ENCODE measurements around the gene SLC29A1. TPM values are rescaled to one million over a fixed set of nuclear protein-coding genes. Genes with fewer than 3 reads are reported as not detected.

Gene SLC29A1
- total and polyA plus RNA-seq, 2 experiments from 2014 or later = 23.3 to 30.8 TPM

DNA sequence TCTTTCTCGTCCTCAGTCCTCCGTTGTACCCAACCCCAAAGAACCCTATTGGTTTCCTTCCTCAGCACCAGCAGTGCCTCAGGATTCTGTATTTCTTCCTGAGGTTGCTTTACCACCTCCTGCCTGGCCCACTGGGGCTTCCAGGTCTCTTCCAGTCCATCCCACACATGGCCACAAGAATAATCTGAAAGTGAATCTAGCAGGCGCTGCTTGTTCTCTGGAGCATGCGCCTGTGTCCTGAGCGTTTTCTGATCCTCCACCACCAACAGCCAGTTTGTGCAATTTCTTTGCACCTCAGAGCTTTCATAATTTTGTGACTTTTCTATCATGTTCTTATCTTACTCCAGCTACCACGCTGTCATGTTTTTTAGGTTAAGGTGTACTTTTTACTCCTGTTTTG, 11.9 kb downstream of the SLC29A1 start:
- H3K9me2 ChIP-seq (replicated peaks; ENCODE audit: insufficient read depth) = no peaks in the 10 kb centered on the region
- H3K27ac ChIP-seq = peak overlapping the region; percentile 65
- no peaks in the 10 kb centered on the region for H3K36me3 ChIP-seq (replicated peaks; ENCODE audit: insufficient read depth, low read depth)
- DNase-seq (ENCODE audit: low spot score) = no peak
- H2AFZ ChIP-seq = no peak overlapping the region
- TF ChIP-seq EZH2 (IDR thresholded peaks at IDR 0.05; ENCODE audit: borderline replicate concordance) (no peak), EZH2phosphoT487 (IDR thresholded peaks at IDR 0.05; ENCODE audit: low read depth, severe bottlenecking, unreplicated experiment) (no peak)
- TF ChIP-seq, protein P1, sequence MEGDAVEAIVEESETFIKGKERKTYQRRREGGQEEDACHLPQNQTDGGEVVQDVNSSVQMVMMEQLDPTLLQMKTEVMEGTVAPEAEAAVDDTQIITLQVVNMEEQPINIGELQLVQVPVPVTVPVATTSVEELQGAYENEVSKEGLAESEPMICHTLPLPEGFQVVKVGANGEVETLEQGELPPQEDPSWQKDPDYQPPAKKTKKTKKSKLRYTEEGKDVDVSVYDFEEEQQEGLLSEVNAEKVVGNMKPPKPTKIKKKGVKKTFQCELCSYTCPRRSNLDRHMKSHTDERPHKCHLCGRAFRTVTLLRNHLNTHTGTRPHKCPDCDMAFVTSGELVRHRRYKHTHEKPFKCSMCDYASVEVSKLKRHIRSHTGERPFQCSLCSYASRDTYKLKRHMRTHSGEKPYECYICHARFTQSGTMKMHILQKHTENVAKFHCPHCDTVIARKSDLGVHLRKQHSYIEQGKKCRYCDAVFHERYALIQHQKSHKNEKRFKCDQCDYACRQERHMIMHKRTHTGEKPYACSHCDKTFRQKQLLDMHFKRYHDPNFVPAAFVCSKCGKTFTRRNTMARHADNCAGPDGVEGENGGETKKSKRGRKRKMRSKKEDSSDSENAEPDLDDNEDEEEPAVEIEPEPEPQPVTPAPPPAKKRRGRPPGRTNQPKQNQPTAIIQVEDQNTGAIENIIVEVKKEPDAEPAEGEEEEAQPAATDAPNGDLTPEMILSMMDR (IDR thresholded peaks at IDR 0.05; ENCODE audit: poor library complexity) = no peak
- H3K27me3 ChIP-seq = no peaks in the 10 kb centered on the region
- H3K79me2 ChIP-seq = no peaks in the 10 kb centered on the region
- no peaks in the 10 kb centered on the region for H4K20me1 ChIP-seq (ENCODE audit: insufficient read depth, poor library complexity, severe bottlenecking)
- H3K4me2 ChIP-seq = peak overlapping the region; percentile 4
- WGBS (ENCODE audit: low lambda C conversion rate, missing lambda C conversion rate) = 71% methylated on average over 6 of the region's 6 CpGs
- H3K4me3 ChIP-seq = no peak overlapping the region
- H3K9me3 ChIP-seq (ENCODE audit: low read depth) = no peaks in the 10 kb centered on the region
- peaks cover 24% of the 10 kb centered on the region for H3K4me1 ChIP-seq (ENCODE audit: insufficient read depth)

- Histone ChIP-seq H3K4me1 (ENCODE audit: insufficient read depth) (peaks cover 24% of the 10 kb centered on the region), H3K27me3 (no peaks in the 10 kb centered on the region), H3K4me3 (no peak overlapping the region), H3K4me2 (no peak overlapping the region), H3K27ac (peak overlapping the region; percentile 95), H3K36me3 (replicated peaks; ENCODE audit: insufficient read depth, low read depth) (no peaks in the 10 kb centered on the region), H4K20me1 (ENCODE audit: insufficient read depth, poor library complexity, severe bottlenecking) (no peaks in the 10 kb centered on the region), H2AFZ (no peak overlapping the region), H3K9me2 (replicated peaks; ENCODE audit: insufficient read depth) (no peaks in the 10 kb centered on the region), H3K9me3 (ENCODE audit: low read depth) (no peaks in the 10 kb centered on the region), H3K79me2 (no peaks in the 10 kb centered on the region)
- no peak for TF ChIP-seq EZH2phosphoT487 (IDR thresholded peaks at IDR 0.05; ENCODE audit: low read depth, severe bottlenecking, unreplicated experiment)
- TF ChIP-seq, protein P1 (IDR thresholded peaks at IDR 0.05; ENCODE audit: poor library complexity) = no peak
- no peak for TF ChIP-seq EZH2 (IDR thresholded peaks at IDR 0.05; ENCODE audit: borderline replicate concordance)
- DNase-seq (ENCODE audit: low spot score) = no peak
- 91% methylated on average over 6 of the region's 6 CpGs for WGBS (ENCODE audit: low lambda C conversion rate, missing lambda C conversion rate)
Observed at GRCh38 chr6:44235891-44236516, 12.6 kb downstream of the SLC29A1 start.

DNA sequence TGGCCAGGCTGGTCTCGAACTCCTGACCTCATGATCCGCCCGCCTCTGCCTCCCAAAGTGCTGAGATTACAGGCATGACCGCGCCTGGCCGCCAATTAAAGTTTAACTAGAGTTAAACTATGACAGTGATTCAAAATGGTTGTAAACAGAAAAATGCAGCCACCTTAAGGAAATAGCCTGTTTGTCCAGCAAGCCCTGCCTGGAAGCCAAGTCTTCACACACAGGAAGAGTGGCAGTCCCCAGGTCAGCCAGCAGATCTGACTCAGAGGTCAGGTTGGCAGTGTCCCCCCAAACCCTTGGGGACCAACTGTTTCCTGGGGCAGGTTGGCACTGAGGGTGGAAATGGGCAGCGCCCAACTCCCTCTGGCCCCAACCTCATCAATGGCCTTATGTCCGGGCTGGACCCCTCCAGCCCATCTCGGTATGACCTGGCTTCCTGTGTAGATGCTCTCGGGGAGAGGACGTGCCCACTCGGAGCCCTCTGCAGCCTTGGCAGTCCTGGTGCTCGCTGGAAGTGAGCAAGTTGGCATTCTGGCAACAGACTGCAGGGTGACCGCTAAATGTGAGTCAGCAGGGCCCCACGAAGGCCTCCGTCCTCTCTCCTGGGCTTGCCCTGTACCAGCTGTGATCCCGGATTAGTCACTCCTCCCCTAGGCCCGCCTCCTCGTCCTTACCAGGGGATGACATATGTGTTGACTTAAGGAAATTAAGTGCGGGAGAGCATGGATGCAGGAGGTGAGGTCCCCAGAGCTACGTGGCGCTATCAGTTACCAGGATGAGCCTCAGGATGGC, 13.8 kb downstream of the SLC29A1 start:
- H3K36me3 ChIP-seq (replicated peaks; ENCODE audit: insufficient read depth, low read depth) = no peaks in the 10 kb centered on the region
- peaks cover 24% of the 10 kb centered on the region for H3K4me1 ChIP-seq (ENCODE audit: insufficient read depth)
- H4K20me1 ChIP-seq (ENCODE audit: insufficient read depth, poor library complexity, severe bottlenecking) = no peaks in the 10 kb centered on the region
- peak; percentile 95 for DNase-seq (ENCODE audit: low spot score)
- H3K4me3 ChIP-seq = peak overlapping the region; percentile 35
- H3K79me2 ChIP-seq = no peaks in the 10 kb centered on the region
- no peaks in the 10 kb centered on the region for H3K9me2 ChIP-seq (replicated peaks; ENCODE audit: insufficient read depth)
- TF ChIP-seq, protein P1 (IDR thresholded peaks at IDR 0.05; ENCODE audit: poor library complexity) = no peak
- TF ChIP-seq EZH2 (IDR thresholded peaks at IDR 0.05; ENCODE audit: borderline replicate concordance) (no peak), EZH2phosphoT487 (IDR thresholded peaks at IDR 0.05; ENCODE audit: low read depth, severe bottlenecking, unreplicated experiment) (no peak)
- H3K27ac ChIP-seq = peak overlapping the region; percentile 95
- no peaks in the 10 kb centered on the region for H3K9me3 ChIP-seq (ENCODE audit: low read depth)
- 43% methylated on average over 22 of the region's 22 CpGs for WGBS (ENCODE audit: low lambda C conversion rate, missing lambda C conversion rate)
- H3K4me2 ChIP-seq = peak overlapping the region; percentile 89
- no peaks in the 10 kb centered on the region for H3K27me3 ChIP-seq
- H2AFZ ChIP-seq = peak overlapping the region; percentile 85
